Measurements from ENCODE around the gene CLDN19.

The CLDN19 gene

DNA sequence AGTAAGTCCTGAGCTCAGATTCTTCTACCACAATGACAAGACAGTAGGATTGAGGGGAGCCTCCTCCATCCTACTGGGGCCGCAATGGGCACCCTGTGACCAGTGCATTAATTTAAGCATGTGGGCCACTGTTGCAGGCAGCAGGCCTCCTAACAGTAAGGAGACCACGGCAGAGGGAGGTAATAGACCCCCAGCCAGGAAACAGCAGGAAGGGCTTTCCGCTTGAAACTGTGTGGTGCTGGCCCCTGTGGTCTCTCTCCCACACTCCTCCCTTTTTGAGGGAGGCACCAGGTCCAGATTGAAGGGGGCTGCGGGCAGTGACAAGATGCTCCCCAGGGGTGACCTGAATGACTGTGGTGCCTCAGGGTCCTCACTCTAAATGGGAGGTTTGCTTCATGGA lies 1.7 kb upstream of the CLDN19 start:
- H3K4me1 ChIP-seq (ENCODE audit: control extremely low read depth in 1 of 4, control insufficient read depth in 4 of 4, insufficient read depth in 4 of 4, low read length in 3 of 4), result peaks cover 3 to 18% (median 17%) of the 10 kb centered on the region in 4 experiments
- H3K27ac ChIP-seq (ENCODE audit: insufficient read depth in 1 of 2, low read depth in 1 of 2, low read length in 2 of 2, poor library complexity in 1 of 2, severe bottlenecking in 2 of 2), result no peak overlapping the region
- ChIA-PET POLR2A (no interaction called here), CTCF (no interaction called here)
- DNase-seq, result no peak
- H3K36me3 ChIP-seq (ENCODE audit: control insufficient read depth in 4 of 4, insufficient read depth in 4 of 4, low read length in 3 of 4), result peaks cover 0 to 16% (median 7%) of the 10 kb centered on the region in 4 experiments
- H3K27me3 ChIP-seq (replicated peaks in 2 of 5; ENCODE audit: control insufficient read depth in 4 of 5, insufficient read depth in 5 of 5, low read length in 4 of 5), result no peaks in the 10 kb centered on the region
- no peaks in the 10 kb centered on the region for H3K9me3 ChIP-seq (ENCODE audit: control extremely low read depth in 1 of 5, control insufficient read depth in 4 of 5, insufficient read depth in 2 of 5, low read depth in 1 of 5, low read length in 4 of 5)
- 86% methylated on average over 4 of the region's 4 CpGs for WGBS (ENCODE audit: insufficient coverage)
- H3K4me3 ChIP-seq (ENCODE audit: control insufficient read depth in 1 of 7, extremely low read depth in 1 of 7, insufficient read depth in 4 of 7, low read depth in 2 of 7, low read length in 6 of 7), result no peak overlapping the region

GRCh38 chr1:42740851-42741580 lies 980 bp upstream of the CLDN19 start:
- Histone ChIP-seq H3K9me3 (ENCODE audit: control extremely low read depth in 1 of 5, control insufficient read depth in 4 of 5, insufficient read depth in 2 of 5, low read depth in 1 of 5, low read length in 4 of 5) (no peaks in the 10 kb centered on the region), H3K36me3 (ENCODE audit: control insufficient read depth in 4 of 4, insufficient read depth in 4 of 4, low read length in 3 of 4) (peaks cover 0 to 9% (median 3%) of the 10 kb centered on the region in 4 experiments), H3K27me3 (replicated peaks in 2 of 5; ENCODE audit: control insufficient read depth in 4 of 5, insufficient read depth in 5 of 5, low read length in 4 of 5) (no peaks in the 10 kb centered on the region), H3K27ac (ENCODE audit: insufficient read depth in 1 of 2, low read depth in 1 of 2, low read length in 2 of 2, poor library complexity in 1 of 2, severe bottlenecking in 2 of 2) (no peak overlapping the region), H3K4me1 (ENCODE audit: control extremely low read depth in 1 of 4, control insufficient read depth in 4 of 4, insufficient read depth in 4 of 4, low read length in 3 of 4) (peaks cover 3 to 25% (median 24%) of the 10 kb centered on the region in 4 experiments), H3K4me3 (ENCODE audit: control insufficient read depth in 1 of 7, extremely low read depth in 1 of 7, insufficient read depth in 4 of 7, low read depth in 2 of 7, low read length in 6 of 7) (no peak overlapping the region)
- POLR2A ChIA-PET, result no interaction called here
- CTCF ChIA-PET, result interaction anchor here (1.2 to 1.3 kb wide), 2 partner anchors 14 to 17 kb away, joined by 3 to 4 read pairs; no protein-coding TSS in a partner anchor
- WGBS (ENCODE audit: insufficient coverage), result 94% methylated on average over 15 of the region's 19 CpGs
- DNase-seq, result no peak

GRCh38 chr1:42738678-42739226 lies 1.3 kb downstream of the CLDN19 start:
- Histone ChIP-seq H3K9me3 (ENCODE audit: control extremely low read depth in 1 of 5, control insufficient read depth in 4 of 5, insufficient read depth in 2 of 5, low read depth in 1 of 5, low read length in 4 of 5) (no peaks in the 10 kb centered on the region), H3K27me3 (replicated peaks in 2 of 5; ENCODE audit: control insufficient read depth in 4 of 5, insufficient read depth in 5 of 5, low read length in 4 of 5) (no peaks in the 10 kb centered on the region), H3K27ac (ENCODE audit: insufficient read depth in 1 of 2, low read depth in 1 of 2, low read length in 2 of 2, poor library complexity in 1 of 2, severe bottlenecking in 2 of 2) (no peak overlapping the region), H3K4me1 (ENCODE audit: control extremely low read depth in 1 of 4, control insufficient read depth in 4 of 4, insufficient read depth in 4 of 4, low read length in 3 of 4) (peaks cover 3 to 32% (median 28%) of the 10 kb centered on the region in 4 experiments), H3K36me3 (ENCODE audit: control insufficient read depth in 4 of 4, insufficient read depth in 4 of 4, low read length in 3 of 4) (no peaks in the 10 kb centered on the region), H3K4me3 (ENCODE audit: control insufficient read depth in 1 of 7, extremely low read depth in 1 of 7, insufficient read depth in 4 of 7, low read depth in 2 of 7, low read length in 6 of 7) (no peak overlapping the region)
- WGBS (ENCODE audit: insufficient coverage), result 100% methylated on average over 4 of the region's 8 CpGs
- DNase-seq, result no peak
- POLR2A ChIA-PET, result no interaction called here
- CTCF ChIA-PET, result interaction anchor here (1.9 to 2.1 kb wide), 2 partner anchors 9 to 11 kb away, joined by 6 to 10 read pairs; no protein-coding TSS in a partner anchor

DNA sequence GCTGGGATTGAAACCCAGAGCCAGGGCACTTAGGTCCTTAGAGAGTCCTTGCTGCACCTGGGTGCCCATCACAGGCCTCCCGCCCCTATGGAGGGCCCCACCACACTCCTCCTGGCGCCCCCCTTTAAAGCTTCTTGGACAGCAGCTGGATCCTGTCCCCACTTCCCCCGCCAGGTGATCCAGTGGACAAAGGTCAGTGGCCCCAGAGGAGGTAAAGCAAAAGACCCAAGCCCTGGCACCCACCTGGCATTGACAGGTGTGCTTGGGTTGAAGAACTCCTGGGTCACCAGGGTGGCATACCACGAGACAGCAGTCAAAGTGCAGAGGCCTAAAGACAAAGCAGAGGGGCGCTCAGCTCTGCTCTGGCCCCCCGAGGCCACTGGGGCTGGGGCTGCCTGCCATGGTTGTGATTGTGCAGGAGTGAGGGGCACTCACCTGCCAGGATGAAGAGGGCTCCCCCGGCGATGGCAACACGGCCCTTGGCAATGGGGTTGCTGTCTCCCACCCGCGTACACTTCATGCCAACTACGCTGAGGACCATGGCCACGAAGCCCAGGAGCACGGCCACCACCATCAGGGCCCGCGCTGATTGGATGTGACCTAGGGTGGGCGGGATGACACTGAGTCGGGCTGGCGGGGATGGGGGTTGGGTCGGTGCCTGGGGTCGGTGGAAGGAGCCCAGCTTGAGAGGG lies 1.9 kb downstream of the CLDN19 start:
- POLR2A ChIA-PET, result no interaction called here

GRCh38 chr1:42737257-42737656 lies 2.8 kb downstream of the CLDN19 start:
- Histone ChIP-seq H3K36me3 (ENCODE audit: control insufficient read depth in 4 of 4, insufficient read depth in 4 of 4, low read length in 3 of 4) (no peaks in the 10 kb centered on the region), H3K4me3 (ENCODE audit: control insufficient read depth in 1 of 7, extremely low read depth in 1 of 7, insufficient read depth in 4 of 7, low read depth in 2 of 7, low read length in 6 of 7) (peak overlapping the region in 3 of 7 experiments; percentile 32 to 36 (median 35)), H3K27ac (ENCODE audit: insufficient read depth in 1 of 2, low read depth in 1 of 2, low read length in 2 of 2, poor library complexity in 1 of 2, severe bottlenecking in 2 of 2) (no peak overlapping the region)

More for the DNA sequence above, 1.9 kb downstream of the CLDN19 start:
- Histone ChIP-seq H3K36me3 (ENCODE audit: control insufficient read depth in 4 of 4, insufficient read depth in 4 of 4, low read length in 3 of 4) (no peaks in the 10 kb centered on the region), H3K27me3 (replicated peaks in 2 of 5; ENCODE audit: control insufficient read depth in 4 of 5, insufficient read depth in 5 of 5, low read length in 4 of 5) (no peaks in the 10 kb centered on the region), H3K27ac (ENCODE audit: insufficient read depth in 1 of 2, low read depth in 1 of 2, low read length in 2 of 2, poor library complexity in 1 of 2, severe bottlenecking in 2 of 2) (no peak overlapping the region), H3K4me3 (ENCODE audit: control insufficient read depth in 1 of 7, extremely low read depth in 1 of 7, insufficient read depth in 4 of 7, low read depth in 2 of 7, low read length in 6 of 7) (no peak overlapping the region), H3K4me1 (ENCODE audit: control extremely low read depth in 1 of 4, control insufficient read depth in 4 of 4, insufficient read depth in 4 of 4, low read length in 3 of 4) (peaks cover 3 to 32% (median 28%) of the 10 kb centered on the region in 4 experiments), H3K9me3 (ENCODE audit: control extremely low read depth in 1 of 5, control insufficient read depth in 4 of 5, insufficient read depth in 2 of 5, low read depth in 1 of 5, low read length in 4 of 5) (no peaks in the 10 kb centered on the region)
- CTCF ChIA-PET, result interaction anchor here (1.0 to 2.1 kb wide), 4 partner anchors 9 to 157 kb away, joined by 3 to 10 read pairs (median 4); no protein-coding TSS in a partner anchor
- 96% methylated on average over 21 of the region's 21 CpGs for WGBS (ENCODE audit: insufficient coverage)
- no peak for DNase-seq

DNA sequence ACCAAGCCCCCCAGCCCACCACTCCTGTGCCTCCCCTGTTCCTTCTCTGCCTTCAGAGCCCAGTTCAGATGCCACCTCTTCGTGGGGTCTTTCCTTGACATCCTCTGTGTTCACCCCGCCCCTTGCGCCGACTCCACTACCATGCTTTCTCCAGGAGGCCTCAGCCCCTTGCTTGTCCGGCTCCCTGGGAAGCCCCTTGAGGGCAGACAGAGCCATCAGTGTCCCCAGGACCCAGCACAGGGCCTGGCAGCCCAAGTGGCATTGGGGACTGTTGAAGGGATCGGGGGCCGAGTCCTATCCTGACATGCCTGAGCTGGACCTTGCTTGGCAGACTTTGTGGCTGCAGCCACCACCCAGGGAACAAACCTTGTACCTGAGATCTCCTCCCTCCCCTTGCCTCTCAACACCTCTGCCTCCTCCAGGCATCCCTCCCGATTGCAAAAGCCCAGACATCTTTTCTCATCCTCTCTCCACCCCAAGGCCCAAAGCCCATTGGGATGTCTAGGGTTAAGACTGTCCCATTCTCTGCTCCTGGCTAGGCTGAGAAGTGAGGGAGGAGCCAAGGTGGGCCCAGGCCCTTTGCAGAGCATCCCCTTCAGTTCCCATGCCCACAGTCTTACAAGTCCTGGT lies 3.4 kb downstream of the CLDN19 start:
- H3K4me1 ChIP-seq (ENCODE audit: control extremely low read depth in 1 of 4, control insufficient read depth in 4 of 4, insufficient read depth in 4 of 4, low read length in 3 of 4), result peaks cover 3 to 32% (median 28%) of the 10 kb centered on the region in 4 experiments
- WGBS (ENCODE audit: insufficient coverage), result 82% methylated on average over 5 of the region's 8 CpGs
- POLR2A ChIA-PET, result interaction anchor here (0.5 kb wide), 1 partner anchor 1018 kb away, joined by 3 read pairs; no protein-coding TSS in a partner anchor

More at GRCh38 chr1:42737257-42737656, 2.8 kb downstream of the CLDN19 start:
- H3K4me1 ChIP-seq (ENCODE audit: control extremely low read depth in 1 of 4, control insufficient read depth in 4 of 4, insufficient read depth in 4 of 4, low read length in 3 of 4), result peaks cover 3 to 32% (median 28%) of the 10 kb centered on the region in 4 experiments
- DNase-seq, result peak; percentile 70 to 91 (median 88)
- 0% methylated on average over 5 of the region's 5 CpGs for WGBS (ENCODE audit: insufficient coverage)
- no peaks in the 10 kb centered on the region for H3K9me3 ChIP-seq (ENCODE audit: control extremely low read depth in 1 of 5, control insufficient read depth in 4 of 5, insufficient read depth in 2 of 5, low read depth in 1 of 5, low read length in 4 of 5)
- H3K27me3 ChIP-seq (replicated peaks in 2 of 5; ENCODE audit: control insufficient read depth in 4 of 5, insufficient read depth in 5 of 5, low read length in 4 of 5), result no peaks in the 10 kb centered on the region
- ChIA-PET CTCF (interaction anchor here (1.0 to 2.1 kb wide), 4 partner anchors 10 to 156 kb away, joined by 3 to 10 read pairs (median 4); no protein-coding TSS in a partner anchor), POLR2A (interaction anchor here (0.5 kb wide), 1 partner anchor 1019 kb away, joined by 3 read pairs; no protein-coding TSS in a partner anchor)

More for the DNA sequence above, 3.4 kb downstream of the CLDN19 start:
- no peak overlapping the region for H3K27ac ChIP-seq (ENCODE audit: insufficient read depth in 1 of 2, low read depth in 1 of 2, low read length in 2 of 2, poor library complexity in 1 of 2, severe bottlenecking in 2 of 2)
- H3K27me3 ChIP-seq (replicated peaks in 2 of 5; ENCODE audit: control insufficient read depth in 4 of 5, insufficient read depth in 5 of 5, low read length in 4 of 5), result no peaks in the 10 kb centered on the region
- CTCF ChIA-PET, result interaction anchor here (1.0 kb wide), 1 partner anchor 26 kb away, joined by 3 read pairs; no protein-coding TSS in a partner anchor
- no peaks in the 10 kb centered on the region for H3K36me3 ChIP-seq (ENCODE audit: control insufficient read depth in 4 of 4, insufficient read depth in 4 of 4, low read length in 3 of 4)
- peak overlapping the region in 3 of 7 experiments; percentile 32 to 36 (median 35) for H3K4me3 ChIP-seq (ENCODE audit: control insufficient read depth in 1 of 7, extremely low read depth in 1 of 7, insufficient read depth in 4 of 7, low read depth in 2 of 7, low read length in 6 of 7)
- DNase-seq, result no peak
- no peaks in the 10 kb centered on the region for H3K9me3 ChIP-seq (ENCODE audit: control extremely low read depth in 1 of 5, control insufficient read depth in 4 of 5, insufficient read depth in 2 of 5, low read depth in 1 of 5, low read length in 4 of 5)
